IPS-NIHi11 (cell line): Measurements from ENCODE around the gene FBXO22.
A peak's percentile ranks its signal among the peaks of the same experiment; 100 is the strongest.
"Not testable (repeated sequence)": the region's sequence is repeated elsewhere in the genome, so short reads cannot be mapped to it uniquely, and the experiment has no call there.

Source experiments
- DNase-seq: peaks from one replicate; pipeline ENCODE4 v3.0.0; 2012; ENCODE audit warnings: mixed read lengths, low spot score

Gene FBXO22

DNA sequence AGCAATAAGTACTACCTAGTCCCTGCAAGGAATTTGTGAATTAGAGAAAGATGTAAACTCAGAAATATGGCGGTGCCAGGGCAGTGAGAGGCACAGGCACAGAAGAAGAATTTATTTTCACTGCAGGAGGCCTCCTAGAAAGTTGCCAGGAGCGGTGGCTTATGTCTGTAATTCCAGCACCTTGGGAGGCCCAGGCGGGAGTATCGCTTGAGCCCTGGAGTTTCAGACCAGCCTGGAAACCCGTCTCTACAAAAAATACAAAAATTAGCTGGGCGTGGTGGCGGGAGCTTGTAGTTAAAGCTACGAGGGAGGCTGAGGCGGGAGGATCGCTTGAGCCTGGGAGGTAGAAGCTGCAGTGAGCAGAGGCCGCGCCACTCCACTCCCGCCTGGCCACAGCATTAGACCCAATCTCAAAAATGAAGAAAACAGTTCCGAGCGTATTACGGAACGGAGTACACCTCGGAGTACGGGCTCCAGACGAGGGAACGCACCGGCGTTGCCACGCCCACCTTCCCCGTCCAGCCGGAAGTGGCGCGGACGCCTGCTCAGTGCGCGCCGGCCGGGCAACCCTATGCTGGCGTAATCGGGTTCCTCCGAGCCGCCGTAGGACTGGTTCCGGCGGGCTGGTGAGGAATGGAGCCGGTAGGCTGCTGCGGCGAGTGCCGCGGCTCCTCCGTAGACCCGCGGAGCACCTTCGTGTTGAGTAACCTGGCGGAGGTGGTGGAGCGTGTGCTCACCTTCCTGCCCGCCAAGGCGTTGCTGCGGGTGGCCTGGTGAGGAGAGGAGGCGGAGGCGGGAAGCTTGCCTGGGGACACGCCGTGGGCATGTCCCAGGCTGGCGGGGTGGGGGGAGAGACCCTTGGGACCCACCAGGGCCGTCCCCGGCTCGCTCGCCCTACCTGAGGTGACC lies at the start of gene FBXO22:
FBXO22 (plus strand) TSS at position 548 of the 909 bp plus-strand sequence; CDS start at position 634, 86 bp downstream.
- peak; percentile 90 for DNase-seq

DNA sequence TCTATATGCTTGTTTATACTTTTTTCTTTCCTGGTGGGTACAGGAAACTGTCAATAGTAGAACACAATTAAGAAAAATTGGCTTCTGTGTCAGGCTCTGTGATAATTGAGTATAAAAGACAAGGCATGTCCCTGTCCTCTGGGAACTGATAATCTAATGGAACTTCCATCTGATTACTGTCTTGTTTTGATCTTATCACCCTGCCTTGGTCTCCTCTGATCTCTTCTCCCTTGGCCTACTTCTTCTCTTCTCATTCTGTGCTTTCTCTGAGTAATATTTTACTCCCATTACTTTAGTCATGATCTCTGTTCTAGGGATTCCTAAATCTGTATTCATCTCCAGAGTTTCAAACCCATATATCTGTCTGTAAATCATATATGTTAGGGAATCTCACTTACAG lies 45.8 kb upstream of the FBXO22 start:
- no peak for DNase-seq

DNA sequence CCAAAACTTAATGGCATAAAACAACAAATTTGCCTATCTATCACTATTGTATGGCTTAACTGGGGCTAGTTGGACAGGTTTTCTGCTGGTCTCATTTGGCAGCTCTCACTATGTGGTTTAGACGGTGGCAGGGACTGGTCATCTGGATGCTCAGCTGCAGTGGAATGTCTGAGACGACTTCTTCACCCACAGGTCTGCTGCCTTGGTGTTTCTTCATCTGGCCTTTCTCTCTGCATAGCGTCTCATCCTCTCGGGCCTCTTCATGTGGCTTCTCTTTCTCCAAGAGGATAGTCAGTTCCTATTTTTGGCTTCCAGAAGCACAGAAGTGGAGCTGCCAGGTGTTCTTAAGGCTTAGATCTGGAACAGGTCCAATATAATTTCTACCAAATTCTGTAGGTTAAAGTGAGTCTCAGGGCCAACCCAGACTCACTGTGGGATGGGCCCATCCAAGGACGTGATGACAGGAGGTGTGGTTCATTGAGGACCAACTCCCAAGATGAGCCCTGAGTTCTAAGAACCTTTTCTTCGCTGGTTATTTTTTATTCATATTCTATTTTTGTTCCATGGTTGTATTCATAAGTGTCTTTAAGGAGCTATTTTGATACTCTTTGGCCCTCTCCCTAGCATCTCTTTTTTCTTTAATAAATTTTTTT lies 41.8 kb upstream of the FBXO22 start:
- DNase-seq = no peak

DNA sequence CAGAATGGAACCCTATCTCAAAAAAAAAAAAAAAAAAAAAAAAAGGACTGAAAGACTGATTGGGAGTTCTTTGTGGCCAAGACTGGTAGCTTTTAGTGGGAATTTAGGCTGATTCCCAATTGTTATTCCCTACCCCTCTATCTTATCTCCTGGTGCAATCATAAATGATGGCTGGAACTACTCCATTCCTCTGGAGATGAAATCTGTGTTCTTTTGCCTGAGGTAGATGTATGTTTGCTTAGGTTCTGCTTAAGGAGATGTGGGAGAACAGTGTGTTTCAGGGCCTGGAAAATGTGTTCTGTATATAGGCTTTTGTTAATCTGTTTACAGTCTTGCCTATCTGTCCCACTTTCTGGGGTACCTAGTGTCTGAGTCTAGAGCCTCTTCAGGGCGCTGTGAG lies 40.9 kb upstream of the FBXO22 start:
- DNase-seq = no peak

DNA sequence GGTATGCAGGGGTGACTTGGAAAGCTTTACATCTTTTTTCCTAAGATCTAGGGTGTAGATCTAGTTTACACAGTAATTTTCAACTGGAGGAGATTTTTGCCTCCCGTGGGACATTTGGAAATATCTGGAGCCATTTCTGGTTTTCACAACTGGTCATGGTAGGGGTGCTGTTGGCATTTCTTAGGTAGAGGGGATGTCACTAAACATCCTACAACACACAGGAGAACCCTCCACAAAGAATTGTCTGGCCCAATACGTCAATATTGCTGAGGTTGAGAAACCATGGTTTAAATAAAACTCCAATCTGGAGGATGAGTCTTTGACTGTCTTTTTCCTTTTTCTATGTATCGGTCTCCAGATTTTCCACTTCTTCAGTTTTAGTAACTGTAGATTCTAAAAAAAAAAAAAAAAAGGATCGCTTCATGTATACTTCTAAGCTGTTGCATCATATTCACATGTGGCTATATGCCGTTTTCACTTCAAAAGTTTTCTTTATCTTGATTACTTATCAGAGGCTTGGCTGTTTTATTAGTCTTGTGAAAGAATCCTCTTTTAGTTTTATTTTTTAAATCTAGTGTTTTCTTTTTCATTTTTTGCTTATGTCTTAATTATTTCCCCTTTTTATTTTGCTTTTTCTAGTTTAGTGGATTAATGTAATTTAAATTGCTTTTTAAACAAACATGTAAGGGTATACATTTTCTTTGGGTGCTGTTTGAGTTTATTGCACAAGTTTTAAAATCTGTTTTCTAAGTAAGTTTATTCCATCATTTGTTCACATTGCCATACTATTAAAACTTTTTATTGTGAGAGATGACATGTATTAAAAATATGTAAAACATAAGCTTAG lies 39.2 kb upstream of the FBXO22 start:
- DNase-seq = no peak

DNA sequence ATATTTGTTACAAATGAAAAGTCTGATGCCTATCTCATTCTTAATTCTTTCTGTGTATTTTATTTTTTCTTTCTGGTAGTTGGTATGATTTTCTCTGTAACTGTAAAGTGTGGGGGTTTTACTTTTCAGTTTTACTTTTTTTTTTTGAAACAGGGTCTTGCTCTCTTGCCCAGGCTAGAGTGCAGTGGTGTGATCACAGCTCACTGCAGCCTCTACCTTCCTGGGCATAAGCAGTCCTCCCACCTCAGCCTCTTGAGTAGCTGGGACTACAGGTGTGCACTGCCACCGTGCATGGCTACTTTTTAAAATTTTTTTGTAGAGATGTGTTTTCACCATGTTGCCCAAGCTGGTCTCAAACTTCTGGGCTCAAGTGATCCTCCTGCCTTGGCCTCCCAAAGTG lies 37.6 kb upstream of the FBXO22 start:
- DNase-seq = not testable (repeated sequence)

DNA sequence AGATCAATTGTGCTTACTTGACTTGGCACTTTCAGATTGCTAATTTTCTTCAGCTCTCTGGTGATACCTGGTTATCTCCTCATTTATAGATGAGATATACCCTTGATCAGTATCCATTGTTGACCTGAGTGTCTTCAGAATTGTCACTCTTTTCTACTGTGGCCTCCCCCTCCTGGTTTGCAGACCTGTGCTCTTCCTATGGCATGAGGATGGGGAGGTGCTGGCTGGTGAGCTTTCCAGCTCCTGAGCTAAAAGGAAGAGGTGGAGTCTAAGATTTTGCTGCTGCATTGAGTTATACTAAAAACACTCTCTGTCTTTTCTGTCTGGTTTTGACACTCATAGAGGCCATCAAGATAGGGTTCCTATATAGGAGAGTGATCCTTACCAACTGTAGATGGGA lies 36.8 kb upstream of the FBXO22 start:
- DNase-seq = no peak

DNA sequence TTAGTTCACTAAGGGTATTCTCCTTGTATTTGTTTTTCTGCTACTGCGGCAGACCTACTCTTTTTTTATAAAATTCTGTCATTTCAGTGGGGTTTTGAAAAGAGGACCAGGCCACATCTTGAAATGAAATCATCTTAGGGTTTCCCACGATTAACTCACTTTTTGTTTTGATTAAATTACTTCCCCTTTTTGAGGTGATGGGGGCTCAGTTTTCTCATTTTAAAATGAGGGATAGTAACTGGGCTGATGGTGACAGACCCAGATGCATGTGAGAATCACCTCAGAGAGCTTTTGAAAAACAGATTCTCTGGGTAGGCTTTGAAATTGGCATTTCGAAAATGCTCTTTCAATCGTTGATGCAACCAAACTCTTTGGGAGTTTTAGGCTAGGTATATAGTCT lies 36.2 kb upstream of the FBXO22 start:
- DNase-seq = no peak

DNA sequence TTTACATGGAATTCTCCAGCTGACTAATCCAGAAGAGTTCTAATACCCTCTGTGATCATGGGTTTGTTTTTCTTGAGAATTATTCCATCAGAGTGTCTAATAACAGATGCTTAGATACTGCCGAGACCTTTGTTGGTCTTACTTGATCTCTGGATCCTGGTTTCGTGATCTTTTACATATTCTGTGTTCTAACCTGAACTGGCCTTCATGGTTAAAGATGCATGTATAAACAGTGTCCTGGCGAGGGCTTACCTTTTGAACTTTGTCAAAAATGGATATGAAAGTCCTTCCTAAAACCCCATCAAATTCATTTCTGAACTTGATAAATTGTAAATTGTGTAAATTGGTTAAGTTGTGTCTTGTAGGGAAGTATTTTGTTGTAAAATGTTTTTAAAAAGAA lies 35.7 kb upstream of the FBXO22 start:
- no peak for DNase-seq

DNA sequence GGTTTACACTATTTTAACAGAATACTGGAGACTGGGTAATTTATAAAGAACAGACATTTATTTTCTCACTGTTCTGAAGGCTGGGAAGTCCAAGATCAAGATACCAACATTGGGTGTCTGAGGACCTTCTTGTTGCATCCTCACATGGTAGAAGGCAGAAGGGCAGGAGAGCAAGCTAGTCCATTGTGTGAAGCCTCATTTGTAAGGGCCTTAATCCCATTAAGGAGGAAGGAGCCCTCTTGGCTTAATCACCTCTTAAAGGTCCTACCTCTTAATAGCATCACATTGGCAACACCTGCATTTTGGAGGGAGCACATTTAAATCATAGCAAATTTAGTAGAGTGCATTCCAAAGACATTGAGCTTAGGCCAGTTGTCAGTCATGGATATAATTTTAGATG lies 34.2 kb upstream of the FBXO22 start:
- no peak for DNase-seq

DNA sequence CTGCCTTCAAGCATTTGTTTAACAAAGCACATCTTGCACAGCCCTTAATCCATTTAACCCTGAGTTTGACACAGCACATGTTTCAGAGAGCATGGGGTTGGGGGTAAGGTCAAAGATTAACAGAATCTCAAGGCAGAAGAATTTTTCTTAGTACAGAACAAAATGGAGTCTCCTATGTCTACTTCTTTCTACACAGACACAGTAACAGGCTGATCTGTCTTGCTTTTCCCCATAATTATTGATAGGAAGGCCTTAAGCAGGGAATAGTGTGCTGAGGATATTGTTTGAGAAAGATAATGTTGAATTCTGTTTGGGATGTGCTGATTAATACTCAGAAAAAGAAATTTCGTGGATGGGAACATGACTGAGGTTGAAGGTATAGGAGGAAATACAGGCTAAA lies 32.1 kb upstream of the FBXO22 start:
- DNase-seq = not testable (repeated sequence)

DNA sequence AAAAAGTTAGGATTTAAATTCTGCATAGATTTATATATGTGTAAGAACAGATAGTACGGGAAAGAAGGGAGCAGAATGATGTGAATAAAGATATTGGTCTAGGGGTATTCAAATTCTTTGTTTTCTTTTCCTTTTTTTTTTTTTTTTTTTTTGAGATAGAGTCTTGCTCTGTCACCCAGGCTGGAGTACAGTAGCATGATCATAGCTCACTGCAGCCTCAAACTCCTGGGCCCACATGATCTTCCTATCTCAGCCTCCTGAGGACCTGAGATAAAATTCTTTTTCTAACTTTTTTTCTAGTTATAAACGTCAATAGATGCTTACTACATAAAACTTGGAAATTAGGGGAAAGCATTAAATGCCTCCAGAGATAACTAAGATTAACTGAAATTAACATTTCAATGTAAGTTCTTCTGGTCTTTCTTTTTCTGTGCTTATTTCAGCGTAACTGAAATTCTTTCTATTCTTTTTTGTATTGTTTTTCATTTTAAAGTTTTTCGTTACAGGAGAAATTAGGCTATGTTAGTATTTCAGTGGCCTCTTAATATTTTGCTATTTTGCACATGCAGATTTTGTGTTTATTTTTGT lies 31.2 kb upstream of the FBXO22 start:
- no peak for DNase-seq

DNA sequence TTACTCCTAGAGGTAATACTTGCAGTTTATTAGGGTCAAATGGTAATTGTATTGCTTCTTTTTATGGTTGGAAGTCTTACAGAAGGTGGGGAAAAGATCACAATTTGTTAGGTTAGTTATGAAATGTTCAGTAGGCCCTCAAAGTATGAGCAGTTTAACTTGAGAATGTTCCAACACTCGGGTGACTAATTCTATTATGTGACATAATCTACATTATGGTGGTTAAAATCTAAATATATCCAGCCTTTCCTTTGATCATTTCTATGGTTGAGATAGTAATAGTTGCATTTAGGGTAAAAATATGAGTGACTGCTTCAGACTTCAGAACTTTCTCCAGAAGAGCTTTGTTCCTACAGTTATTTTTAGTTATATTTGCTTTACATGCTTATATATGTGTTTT lies 19.6 kb upstream of the FBXO22 start:
- DNase-seq = no peak

DNA sequence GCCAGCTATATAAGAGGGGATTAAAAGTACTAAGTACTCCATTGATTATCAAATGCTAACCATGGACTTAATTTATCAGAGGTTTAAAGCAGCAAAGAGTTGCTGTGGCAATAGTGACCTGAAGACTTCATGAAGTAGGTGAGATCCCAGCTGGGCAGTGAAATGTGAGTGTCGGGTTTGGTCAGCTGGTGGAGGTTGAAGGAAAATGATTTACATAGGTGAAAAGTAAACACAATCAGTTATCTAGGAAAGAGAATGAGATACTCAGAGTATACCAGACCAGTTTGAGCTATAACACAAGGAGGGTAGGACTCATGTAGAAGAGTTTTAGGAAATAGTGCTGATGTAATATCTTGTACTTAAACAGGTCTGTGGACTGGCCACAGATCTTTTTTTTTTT lies 16.5 kb upstream of the FBXO22 start:
- no peak for DNase-seq

DNA sequence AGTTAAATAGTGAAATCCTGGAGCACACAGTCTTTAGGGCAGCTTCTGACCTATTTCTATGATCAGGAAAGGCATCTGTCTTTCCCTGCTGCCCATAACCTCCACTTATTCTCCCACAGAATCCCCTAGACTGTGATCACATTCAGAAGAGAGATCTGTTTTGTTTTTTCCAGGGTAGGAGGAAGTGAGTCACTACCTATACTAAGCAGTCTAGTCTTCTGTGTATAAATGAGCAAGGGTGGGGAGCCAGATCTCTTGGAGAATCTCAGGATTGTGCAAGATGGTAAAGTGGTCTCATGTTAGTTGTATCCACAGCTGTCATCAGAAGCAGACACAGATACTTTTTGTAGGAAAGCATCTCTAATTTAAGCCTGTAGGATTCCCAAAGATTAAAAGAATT lies 11.8 kb upstream of the FBXO22 start:
- DNase-seq = no peak

DNA sequence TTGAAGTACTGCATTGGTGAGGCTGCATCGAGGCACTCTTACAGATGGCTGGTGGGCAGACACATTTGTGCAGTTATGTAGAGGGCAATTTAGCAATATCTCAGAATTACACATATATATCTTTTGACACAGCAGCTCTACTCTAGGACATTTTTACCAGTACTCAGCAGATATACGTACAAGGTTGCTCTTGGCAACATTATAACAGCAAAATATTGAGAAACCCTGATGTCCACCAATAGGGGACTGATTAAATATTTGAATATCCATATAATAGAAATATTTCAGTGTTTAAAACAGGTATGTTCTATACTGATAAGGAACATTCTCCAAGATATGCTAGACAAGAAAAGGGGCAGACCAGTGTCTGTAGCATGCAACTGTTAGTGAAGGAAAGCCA lies 7.9 kb upstream of the FBXO22 start:
- no peak for DNase-seq

DNA sequence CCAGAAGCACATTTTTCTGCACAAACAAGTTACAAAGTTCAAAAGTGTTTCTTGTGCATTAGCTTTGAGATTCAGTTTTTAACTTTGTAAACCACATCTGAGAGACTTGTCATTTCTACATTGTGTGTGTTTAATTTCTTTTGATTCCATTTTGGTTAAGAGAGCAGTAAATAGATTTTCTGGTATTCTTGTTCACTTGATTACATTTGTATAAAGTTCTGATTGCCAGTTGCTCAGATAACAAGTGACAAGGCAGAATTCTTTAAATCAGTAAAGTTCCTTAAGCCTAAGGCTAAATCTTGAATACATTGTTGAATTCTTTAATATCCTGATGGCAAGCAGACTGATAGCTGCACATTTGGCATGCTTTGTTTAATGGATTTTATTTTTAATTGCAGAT lies 3.1 kb upstream of the FBXO22 start:
- no peak for DNase-seq

DNA sequence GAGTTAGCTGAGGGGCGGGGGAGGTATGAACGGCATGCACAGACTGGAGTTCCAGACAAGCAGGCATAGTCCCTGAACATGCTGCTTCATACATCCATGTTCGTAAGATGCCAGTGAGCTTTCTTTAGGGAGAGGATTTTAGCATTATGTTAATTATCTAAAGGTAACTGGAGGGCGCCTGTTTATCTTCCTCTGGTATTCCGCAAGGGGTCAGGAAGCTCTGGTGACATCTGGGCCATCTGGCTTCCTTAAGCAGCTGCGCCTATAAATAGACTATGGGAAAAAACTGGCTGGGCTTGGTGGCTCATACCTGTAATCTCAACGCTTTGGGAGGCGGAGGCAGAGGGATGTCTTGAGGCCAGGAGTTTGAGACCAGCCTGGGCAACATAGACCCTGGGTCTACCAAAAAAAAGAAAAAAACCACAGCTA lies 1.5 kb upstream of the FBXO22 start:
- peak; percentile 20 for DNase-seq

DNA sequence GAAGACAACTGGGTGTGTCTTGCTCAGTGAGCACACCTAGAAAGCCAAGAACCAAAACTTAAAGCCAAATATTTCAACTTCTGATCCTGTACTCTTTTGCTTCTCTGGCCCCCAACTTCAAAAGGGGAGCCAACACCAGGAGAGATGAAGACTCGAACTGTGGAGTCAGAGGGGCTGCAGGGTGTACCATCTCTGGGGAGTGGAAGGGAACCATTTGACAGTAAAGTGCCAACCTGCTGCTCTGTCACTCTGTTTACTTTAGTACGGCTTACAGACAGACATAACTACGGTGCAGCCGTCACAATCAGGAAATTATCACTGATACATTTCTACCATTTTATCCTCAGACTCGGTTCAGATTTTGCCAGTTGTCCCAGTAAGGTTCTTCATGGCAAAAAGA lies 1.6 kb downstream of the FBXO22 start:
- no peak for DNase-seq

DNA sequence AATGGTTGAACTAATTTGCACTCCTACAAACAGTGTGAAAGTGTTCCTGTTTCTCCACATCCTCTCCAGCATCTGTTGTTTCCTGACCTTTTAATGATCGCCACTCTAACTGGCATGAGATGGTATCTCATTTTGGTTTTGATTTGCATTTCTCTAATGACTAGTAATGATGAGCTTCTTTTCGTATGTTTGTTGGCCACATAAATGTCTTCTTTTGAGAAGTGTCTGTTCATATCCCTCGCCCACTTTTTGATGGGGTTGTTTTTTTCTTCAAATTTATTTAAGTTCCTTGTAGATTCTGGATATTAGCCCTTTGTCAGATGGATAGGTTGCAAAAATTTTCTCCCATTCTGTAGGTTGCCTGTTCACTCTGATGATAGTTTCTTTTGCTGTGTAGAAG lies 6.7 kb downstream of the FBXO22 start:
- not testable (repeated sequence) for DNase-seq

DNA sequence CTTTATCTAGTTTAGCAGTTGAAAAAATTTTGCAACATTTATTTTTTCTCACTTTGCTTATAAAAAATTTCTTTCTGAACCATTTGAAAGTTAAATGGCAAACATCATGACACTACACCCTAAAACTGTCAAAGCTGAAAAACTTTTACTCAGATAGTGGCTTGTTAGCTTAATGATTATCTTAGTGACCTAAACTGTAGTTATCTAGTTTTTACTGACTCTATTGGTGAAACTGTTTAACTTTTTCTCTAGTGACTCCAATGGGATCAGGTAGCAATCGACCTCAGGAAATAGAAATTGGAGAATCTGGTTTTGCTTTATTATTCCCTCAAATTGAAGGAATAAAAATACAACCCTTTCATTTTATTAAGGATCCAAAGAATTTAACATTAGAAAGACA lies 13.3 kb downstream of the FBXO22 start:
- no peak for DNase-seq

DNA sequence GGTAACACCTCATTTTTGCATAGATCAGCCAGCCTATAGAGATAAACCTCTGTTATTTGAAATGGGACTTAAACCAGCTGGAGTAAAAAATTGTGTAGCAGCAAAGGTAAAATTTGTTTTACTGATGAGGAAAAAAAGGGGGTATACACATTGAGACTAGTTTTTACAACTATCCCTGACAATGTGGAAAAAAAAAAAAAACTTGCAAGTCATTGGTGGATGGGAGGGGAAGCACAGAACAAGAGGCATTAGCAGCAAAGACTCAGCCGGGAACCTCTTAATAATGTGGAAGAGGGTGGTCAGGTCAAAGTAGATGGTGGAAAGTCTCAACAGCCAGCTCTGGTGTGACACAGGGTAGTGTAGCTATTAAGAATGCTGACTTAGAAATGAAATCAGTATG lies 14.5 kb downstream of the FBXO22 start:
- no peak for DNase-seq
